Stimulated activated CD4-positive, alpha-beta T cell treated with anti-CD3 and anti-CD28 coated beads, Interleukin-4, amount 100 ng/mL, for 4 hours (primary cell): ENCODE measurements around the gene CREBRF.
"Not testable (repeated sequence)": the region's sequence is repeated elsewhere in the genome, so short reads cannot be mapped to it uniquely, and the experiment has no call there.

Experiments
- DNase-seq, 2 experiments: peaks; one replicate each; pipeline ENCODE4 v3.0.0-alpha.2; 2020

The CREBRF gene, protein sequence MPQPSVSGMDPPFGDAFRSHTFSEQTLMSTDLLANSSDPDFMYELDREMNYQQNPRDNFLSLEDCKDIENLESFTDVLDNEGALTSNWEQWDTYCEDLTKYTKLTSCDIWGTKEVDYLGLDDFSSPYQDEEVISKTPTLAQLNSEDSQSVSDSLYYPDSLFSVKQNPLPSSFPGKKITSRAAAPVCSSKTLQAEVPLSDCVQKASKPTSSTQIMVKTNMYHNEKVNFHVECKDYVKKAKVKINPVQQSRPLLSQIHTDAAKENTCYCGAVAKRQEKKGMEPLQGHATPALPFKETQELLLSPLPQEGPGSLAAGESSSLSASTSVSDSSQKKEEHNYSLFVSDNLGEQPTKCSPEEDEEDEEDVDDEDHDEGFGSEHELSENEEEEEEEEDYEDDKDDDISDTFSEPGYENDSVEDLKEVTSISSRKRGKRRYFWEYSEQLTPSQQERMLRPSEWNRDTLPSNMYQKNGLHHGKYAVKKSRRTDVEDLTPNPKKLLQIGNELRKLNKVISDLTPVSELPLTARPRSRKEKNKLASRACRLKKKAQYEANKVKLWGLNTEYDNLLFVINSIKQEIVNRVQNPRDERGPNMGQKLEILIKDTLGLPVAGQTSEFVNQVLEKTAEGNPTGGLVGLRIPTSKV

DNA sequence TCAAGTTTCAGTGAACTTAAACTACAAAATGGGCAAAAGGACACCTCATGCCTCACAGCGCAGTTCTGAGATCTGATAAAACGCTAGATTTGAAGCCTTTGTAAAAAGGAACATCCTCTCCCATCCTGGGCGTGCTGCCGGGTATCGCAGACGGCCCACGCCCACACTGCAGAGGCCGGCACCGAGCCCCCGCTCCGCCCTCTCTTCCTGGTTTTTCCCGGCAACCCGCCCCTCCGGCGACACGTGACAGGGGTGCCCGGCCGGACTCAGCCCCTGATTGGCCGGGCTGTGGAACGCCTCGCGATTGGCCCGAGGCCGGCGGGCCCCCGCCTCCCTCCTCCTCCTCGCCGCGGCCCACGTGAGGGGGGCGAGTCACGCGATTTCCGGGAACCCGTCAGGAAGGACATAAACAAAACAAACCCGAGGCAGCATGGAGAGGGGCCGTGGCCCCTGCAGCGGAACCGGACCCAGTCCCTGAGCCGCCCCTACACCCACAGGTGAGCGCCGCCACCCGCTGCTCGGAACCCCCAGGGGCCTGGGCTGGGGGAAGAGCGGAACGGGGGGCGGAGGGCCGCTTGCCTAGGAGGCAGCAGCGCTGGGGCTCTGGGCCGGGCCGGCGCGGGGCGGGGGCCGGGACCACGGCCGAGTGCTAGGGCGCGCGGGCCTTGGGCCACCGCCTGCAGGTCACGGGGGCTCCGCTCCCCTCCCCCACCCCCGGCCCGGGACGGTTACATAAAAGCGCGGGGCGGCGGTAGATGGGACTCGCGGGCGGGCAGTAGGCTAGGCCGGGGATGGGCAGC lies at the start of gene CREBRF:
CREBRF (plus strand) TSS at position 370 of the 800 bp plus-strand sequence. CDS start 24,424 bp downstream, outside the sequence.
- DNase-seq: peak; percentile 96 to 98

DNA sequence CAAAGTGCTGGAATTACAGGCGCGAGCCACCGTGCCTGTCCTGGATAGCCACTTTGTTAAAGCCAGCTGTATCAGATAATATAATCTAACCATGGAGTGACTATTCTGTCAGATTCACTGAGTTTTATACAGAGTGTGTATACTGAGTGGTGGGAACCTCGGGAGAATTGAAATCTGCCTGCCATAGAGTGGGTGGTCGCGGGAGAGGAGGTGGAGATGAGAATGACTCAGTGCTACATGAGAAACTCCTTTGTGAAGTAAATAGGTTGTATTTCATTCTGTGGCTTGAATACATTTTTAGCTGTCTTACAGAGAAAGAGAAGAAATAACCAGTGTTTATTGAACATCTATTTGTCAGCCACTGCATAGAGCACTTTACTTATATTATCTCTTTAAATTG lies 46.1 kb upstream of the CREBRF start:
- peak; percentile 19 to 35 for DNase-seq

DNA sequence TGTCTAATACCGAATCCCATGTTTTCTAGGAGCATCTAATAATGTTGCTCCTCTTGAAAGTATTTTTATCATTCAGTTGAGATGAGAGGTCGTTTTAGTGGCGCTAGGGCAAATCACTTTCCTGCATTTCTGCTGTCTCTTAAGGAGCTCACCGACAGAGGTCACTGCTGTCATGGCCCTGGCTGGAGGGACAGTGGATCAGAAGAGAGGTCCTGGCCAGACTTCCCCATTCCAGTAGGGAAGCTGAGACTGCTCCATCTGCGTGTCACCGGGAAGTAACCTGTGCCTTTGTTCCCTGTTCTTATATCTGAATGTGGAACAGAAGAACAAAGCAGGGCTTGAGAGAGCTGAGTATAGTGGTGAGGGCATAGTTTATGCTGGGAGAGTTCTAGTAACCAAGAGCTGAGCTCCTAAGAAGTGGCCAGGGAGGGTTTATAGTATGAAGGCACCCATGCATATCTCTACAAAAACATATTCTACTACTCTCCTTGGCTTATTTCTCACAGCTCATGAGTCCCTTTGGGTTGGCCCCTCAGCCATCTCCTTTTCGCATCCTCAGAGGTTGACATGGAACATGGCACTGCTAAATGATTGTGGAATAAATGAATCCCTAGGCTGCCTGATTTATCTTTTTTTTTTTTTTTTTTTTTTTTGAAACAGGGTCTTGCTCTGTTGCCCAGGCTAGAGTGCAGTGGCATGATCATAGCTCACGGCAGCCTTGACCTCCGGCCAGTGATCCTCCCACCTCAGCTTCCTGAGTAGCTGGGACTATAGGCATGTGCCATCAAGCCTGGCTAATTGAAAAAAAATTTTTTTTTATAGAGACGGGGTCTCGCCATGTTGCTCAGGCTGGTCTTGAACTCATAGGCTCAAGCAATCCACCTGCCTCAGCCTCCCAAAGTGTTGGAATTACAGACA lies 45.3 kb upstream of the CREBRF start:
- no peak for DNase-seq

DNA sequence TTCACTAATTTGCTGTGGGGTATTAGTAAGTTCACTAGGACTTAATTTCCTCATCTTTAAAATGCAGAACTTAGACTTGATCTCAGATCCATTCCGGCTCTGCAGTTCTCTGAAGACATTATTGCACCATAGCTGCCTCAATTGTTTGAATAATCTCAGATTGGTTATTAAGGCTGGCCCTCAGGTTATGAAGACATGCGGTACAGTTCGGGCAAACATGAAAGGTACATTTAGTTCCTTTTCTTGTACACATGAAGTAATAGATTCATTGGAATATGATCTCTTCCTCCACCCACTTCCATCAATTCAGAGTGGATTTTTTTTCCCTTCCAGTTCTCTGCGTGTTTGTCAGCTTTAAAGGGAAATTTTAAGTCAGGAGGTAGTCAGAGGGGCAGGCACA lies 44.6 kb upstream of the CREBRF start:
- DNase-seq: no peak

DNA sequence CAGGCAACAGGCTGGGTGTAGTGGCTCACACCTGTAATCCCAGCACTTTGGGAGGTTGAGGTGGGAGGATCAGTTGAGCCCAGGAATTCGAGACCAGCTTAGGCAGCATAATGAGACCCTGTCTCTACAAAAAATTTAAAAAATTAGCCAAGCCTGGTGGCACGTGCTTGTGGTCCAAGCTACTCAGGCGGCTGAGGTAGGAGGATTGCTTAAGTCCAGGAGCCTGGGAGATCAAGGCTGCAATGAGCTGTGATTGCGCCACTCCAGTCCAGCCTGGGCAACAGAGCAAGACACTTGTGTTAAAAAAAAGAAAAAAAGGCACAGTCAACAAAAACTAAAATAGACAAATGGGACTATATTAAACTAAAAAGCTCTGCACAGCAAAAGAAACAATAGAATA lies 43.3 kb upstream of the CREBRF start:
- no peak for DNase-seq

DNA sequence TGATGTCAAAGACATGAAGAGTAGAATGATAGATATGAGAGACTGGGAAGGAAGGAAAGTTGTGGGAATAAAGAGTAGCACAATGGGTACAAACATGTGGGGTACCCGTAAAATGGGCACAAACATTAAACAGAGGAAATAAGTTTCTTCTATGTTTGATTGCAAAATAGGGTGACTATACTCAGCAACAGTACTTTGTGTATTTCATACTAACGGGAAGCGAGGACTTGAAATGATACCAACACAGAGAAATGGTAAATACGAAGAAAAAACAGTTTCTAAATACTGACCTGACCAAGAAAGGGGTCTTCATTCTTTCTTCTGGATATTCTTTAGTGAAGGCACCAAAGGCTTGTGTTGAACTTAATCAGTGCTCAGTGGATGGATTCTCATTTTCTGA lies 41.5 kb upstream of the CREBRF start:
- DNase-seq: no peak

DNA sequence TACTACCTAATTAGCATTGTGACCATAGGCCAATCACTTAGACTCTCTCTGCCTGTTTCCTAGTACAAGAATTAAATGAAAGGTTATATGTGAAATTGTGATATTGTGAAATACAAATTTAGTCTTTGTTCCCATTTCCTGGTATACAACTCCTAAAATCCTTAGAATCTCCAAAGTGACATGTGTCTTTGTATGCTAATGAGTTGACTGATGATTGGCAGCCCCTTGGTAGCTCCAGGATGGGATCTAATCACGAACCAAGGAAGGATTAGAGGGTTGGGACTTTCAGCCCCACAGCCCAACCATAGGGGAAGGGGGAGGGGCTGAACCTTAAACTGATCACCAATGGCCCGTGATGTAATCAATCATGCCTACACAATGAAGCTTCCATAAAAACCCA lies 41.0 kb upstream of the CREBRF start:
- no peak for DNase-seq

DNA sequence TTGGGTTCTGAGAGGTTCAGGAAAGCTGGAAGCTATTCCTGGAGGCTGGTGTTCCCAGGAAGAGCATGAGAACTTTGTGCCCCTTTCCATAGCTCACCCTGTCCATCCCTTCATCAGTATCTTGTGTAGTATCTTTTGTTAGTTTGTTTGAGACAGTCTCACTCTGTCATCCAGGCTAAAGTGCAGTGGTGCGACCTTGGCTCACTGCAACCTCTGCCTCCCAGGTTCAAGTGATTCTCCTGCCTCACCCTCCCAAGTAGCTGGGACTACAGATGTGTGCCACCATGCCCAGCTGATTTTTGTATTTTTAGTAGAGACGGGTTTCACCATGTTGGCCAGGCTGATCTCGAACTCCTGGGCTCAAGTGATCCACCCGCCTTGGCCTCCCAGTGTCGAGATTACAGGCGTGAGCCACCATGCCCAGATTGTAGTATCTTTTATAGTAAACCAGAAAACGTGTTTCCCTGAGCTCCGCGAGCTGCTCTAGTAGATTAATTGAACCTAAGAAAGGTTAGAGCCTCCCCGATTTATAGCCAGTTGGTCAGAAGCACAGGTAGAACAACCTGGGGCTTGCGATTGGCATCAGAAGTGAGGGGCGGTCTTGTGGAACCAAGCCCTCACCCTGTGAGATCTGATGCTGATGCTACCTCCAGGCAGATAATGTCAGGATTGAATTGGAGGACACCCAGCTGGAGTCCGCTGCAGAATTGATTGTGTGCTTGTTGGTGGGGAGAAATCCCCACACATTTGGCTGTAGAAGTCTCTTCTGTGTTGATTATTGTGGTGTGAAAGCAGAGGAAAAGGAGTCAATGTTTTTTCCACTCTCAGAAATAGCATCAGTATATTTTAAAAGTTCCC lies 40.3 kb upstream of the CREBRF start:
- DNase-seq: no peak

DNA sequence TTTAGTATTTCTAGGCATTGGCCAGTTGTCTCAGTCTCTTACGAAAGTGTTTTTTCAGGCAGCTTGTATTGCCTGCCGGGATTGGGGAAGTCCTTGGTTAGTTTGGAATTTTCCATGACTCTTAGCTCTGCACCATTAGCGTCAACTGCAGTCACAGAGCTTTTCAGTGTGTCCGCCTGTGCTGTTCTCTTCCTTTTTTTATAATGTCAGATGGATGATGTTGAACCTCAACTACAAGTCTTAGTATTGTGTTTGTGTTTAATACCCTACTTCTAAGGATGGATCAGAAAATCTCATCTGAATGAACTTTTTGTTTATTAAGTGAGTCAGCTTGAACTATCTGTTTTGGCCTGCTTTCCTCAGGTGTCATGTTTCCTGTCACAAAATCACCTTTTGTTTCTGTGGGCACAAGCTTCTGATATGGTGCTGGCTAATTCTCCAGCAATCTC lies 39.5 kb upstream of the CREBRF start:
- no peak for DNase-seq

DNA sequence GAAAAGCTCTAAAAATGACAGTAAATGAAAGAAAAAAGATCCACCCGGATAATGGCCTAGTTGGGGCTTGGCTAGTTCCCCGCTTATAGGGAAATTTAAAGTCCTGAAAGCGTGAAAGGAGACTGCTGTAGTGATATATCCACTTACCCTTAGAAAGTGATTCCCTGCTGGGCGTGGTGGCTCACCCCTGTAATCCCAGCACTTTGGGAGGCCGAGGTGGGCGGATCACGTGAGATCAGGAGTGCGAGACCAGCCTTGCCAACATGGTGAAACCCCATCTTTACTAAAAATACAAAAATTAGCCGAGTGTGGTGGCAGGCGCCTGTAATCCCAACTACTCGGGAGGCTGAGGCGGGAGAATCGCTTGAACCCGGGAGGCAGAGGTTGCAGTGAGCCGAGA lies 39.1 kb upstream of the CREBRF start:
- DNase-seq: not testable (repeated sequence)

DNA sequence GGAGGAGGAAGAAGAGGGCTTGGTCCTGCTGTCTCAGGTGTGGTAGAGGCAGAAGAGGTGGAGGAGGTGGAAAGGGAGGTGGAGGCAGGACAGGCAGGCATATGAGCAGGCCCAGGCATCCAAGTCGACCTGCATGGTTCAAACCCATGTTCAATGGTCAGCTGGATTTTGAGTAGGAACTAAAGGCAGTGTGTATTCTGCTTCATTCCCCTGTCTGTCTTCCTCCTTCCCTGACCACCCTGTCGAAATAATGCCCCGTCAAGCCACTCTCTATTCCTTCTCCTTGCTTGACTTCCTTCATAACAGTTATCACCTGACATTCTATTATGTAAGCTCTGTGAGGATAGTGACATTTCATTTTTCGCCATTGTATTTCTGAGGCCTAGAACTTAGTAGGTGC lies 37.8 kb upstream of the CREBRF start:
- DNase-seq: no peak

DNA sequence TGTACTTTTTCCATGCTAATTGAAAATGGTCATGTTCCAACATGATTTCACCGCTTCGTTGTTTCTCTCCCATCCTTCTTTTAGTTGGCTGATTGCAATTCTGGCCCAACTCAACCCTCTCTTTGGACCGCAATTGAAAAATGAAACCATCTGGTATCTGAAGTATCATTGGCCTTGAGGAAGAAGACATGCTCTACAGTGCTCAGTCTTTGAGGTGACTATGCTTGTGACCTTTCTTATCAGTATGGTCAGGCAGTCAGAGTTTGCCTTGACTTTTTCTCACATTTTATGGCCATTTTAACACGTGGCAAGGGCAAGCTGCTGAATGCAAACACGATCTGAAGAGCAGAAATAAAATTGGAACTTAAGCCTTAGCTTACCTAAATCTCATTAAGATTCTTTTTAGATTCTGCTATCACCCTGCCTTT lies 36.0 kb upstream of the CREBRF start:
- no peak for DNase-seq

DNA sequence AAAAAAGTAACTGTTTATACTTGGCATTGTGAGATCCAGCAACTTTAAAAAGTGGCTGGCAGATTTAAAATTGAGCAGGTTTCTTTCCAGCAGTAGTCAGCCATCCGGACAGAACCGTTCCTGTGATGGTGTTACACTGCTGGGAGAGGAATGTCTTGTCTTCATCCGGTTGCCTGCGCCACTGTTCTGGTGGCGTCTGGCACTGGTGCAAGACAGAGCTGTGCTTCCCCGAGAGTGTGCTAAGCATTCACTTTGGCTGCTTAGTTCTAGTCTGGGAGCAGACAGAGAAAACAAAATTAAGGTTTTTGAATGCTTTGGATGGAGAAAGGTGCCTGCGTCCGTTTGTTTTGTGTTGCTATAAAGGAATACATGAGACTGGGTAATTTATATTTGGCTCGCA lies 35.5 kb upstream of the CREBRF start:
- no peak for DNase-seq

DNA sequence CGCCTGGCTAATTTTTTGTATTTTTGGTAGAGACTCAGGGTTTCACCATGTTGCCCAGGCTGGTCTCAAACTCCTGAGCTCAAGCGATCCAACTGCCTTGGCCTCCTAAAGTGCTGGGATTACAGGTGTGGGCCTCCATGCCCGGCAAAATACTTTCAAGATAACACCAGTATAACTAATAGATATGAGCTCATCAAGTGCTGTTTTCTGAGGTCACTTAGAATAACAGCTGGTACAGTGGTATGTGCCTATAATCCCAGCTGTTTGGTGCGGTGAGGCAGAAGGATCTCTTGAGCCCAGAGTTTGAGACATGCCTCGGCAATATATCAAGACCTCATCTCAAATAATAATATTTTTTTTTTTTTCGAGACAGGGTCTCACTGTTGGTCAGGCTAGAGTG lies 30.5 kb upstream of the CREBRF start:
- no peak for DNase-seq

DNA sequence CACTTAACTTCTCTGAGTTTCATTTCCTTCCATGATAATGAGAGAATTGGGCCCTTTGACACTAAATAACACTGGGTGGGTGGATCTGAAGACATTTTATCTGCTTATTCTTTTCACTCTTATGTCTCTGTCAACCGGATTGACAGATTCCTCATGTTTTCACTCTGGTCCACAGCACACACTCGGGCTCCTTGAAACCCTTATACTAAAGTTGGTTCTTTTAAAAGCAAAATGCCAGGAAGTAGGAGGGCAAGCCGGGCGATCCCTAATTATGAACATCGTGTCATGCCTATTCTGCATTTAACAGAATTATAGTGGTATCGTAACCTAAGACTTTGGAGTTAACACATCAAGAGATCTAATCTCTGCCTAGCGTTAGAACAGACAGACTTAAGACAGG lies 28.2 kb upstream of the CREBRF start:
- no peak for DNase-seq

DNA sequence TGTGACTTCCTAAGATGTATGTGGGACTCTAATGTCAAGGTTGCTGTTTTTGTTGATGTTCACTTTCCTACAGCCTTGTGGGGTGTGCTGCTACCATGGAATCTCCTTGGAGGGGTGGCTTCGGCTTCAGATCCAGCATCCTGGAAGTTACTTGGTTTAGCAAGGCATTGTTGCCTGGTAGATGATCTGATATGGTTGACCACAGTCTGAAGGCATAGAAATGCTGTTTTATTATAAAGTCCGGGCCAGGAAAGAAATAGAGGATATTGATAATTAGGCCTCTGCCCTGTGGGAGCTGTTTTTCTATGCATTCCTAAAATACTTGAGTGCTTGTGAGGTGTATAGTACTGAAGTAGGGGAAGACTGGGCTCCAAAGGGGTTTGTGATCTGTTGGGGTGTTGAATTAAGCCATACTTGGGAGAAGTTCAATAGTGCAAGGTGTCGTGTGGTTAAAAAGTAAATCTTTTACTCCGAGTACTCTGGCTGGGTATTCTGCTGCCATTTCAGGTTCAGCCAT lies 27.3 kb upstream of the CREBRF start:
- no peak for DNase-seq

DNA sequence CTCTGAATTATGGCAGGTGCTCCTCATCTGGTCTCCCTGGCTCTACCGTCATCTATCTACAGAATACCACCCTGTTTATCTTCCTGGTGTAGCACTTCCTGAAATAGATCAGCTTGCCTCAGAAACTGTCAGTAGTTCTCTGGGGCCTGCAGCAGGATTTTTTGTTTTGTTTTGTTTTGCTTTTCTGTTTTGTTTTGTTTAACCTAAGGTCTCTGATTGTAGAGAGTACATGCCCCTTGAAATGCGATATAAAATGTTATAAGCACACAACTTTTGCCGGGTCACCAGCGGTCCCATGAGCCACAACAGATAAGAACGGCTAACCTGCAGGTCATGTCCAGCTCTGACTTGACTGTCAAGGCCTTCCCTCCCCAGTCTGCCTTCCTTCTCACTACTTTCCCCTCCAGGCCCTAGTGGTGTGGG lies 26.6 kb upstream of the CREBRF start:
- no peak for DNase-seq

DNA sequence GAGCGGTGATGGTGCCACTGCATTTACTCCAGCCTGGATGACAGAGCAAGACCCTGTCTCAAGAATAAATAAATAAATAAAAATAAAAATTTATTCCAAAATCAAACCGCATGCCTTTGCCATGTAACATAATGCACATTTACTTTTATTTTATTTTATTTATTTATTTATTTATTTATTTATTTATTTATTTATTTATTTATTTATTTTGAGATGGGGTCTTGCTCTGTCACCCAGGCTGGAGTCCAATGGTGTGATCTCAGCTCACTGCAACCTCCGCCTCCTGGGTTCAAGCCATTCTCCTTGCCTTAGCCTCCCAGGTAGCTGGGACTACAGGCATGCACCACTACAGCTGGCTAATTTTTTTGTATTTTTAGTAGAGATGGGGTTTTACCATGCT lies 24.1 kb upstream of the CREBRF start:
- not testable (repeated sequence) for DNase-seq

DNA sequence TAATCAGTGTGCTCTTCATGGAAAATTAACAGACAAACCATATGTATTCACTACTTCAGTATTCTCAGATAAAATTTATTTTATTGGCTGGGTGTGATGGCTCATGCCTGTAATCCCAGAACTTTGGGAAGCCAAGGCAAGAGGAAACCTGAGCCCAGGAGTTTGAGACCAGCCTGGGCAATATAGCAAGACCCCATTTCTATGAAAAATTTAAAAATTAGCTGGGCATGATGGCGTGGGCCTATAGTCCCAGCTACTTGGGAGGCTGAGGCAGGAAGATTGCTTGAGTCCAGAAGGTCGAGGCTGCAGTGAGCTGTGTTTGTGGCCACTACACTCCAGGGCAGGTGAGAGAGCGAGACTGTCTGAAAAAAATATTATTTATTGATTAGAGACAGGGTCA lies 23.4 kb upstream of the CREBRF start:
- no peak for DNase-seq

DNA sequence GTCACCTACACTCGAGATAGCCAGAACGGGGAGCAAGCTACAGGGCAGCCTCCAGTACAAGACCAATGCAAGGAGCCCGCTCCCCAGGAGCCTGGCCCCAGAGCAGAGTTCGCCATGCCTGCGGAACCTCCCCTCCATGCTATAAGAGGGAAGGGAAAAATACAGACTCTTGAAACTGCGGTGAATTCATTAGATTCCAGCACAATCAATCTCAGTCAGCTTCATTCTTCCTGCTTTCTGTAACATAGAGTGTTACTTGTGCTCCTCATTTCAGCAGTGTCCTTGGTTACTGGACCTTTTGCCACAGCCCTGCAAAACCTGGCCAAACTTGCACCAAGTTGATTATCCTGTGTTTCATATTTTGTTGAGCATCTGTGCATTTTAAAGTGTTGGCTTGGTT lies 22.2 kb upstream of the CREBRF start:
- DNase-seq: no peak
